ENCODE results near the gene MNT. TPM values are rescaled to one million over a fixed set of nuclear protein-coding genes. Genes with fewer than 3 reads are reported as not detected.

Gene MNT
- total RNA-seq, 1 experiment from 2014 or later = 24.4 TPM

- Histone ChIP-seq H3K27me3 (replicated peaks; ENCODE audit: control insufficient read depth, insufficient read depth, low read length) (no peaks in the 10 kb centered on the region), H3K36me3 (ENCODE audit: control insufficient read depth, insufficient read depth, low read length) (peaks cover 3% of the 10 kb centered on the region), H3K4me1 (peaks cover 13% of the 10 kb centered on the region; the same call in 1 of the 2 replicates), H3K4me3 (ENCODE audit: low read depth, low read length) (peak within 1 kb of the TSS; percentile 72), H3K9me3 (no peaks in the 10 kb centered on the region)
- Mint-ChIP-seq H3K27me3 (ENCODE audit: insufficient read depth, unreplicated experiment) (no peaks in the 10 kb centered on the region), H3K9me3 (ENCODE audit: unreplicated experiment) (no peaks in the 10 kb centered on the region), H3K27ac (ENCODE audit: unreplicated experiment) (peak within 1 kb of the TSS; percentile 95), H3K36me3 (ENCODE audit: insufficient read depth, unreplicated experiment) (peaks cover under 1% of the 10 kb centered on the region), H3K4me3 (ENCODE audit: unreplicated experiment) (peak within 1 kb of the TSS; percentile 99), H3K4me1 (ENCODE audit: low read depth, unreplicated experiment) (peaks cover 6% of the 10 kb centered on the region)
- peak; percentile 93 to 95 for DNase-seq
- peak in 1 of 2 experiments; percentile 46 for TF ChIP-seq CTCF (IDR thresholded peaks at IDR 0.05; ENCODE audit: insufficient read depth in 1 of 2, low read depth in 1 of 2, low read length in 1 of 2, severe bottlenecking in 1 of 2, unreplicated experiment in 1 of 2)
- ChIA-PET POLR2A (interaction anchor here (0.6 to 3.2 kb wide), 10 partner anchors 10 to 349 kb away, joined by 3 to 29 read pairs (median 10); partner anchors contain the start of genes PAFAH1B1, SMG6 and SRR), CTCF (interaction anchor here (0.5 to 3.5 kb wide), 6 partner anchors 12 to 374 kb away, joined by 3 to 60 read pairs (median 7); partner anchors contain the start of genes SMG6 and SRR)
- no TSS peak for BruUV-seq (replicated peaks)
- intact Hi-C loops (cut with micrococcal nuclease; ENCODE audit: unreplicated experiment) = loop anchor here (1.0 kb wide), 2 partner anchors 17 to 33 kb away; partner anchors contain the start of genes SMG6 and SRR
Observed at GRCh38 chr17:2336215-2336851, 64.5 kb downstream of the MNT start, which contains the start of gene TSR1. TSR1 (minus strand) TSS chr17:2336457; CDS start chr17:2336427, 30 bp downstream.

DNA sequence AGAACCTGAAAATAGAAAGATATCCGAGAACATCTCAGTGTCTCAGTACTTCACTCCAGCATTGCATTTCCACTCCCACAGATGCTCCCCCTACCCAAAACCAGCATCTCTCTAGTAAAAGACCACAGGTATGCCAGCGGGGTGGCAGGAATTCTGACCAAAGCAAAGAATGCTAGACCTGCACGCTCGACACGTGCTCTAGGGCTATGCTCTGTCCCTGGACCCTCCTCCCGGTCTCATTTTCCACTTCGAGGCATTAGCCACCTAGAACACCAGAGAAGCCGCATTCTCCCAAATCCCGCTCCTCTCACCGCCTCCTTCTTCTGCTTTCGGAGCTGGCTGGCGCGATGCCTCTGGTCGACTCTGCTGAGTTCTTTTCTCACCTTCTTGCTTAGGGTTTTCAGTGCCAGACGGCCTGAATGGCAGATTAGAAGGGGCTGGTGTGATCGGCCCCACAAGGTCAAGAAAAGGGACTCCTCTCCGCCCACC, 65.1 kb downstream of the MNT start:
- CTCF ChIA-PET = interaction anchor here (0.5 to 3.5 kb wide), 5 partner anchors 12 to 374 kb away, joined by 3 to 60 read pairs (median 10); partner anchors contain the start of genes SMG6 and SRR
- H3K36me3 Mint-ChIP-seq (ENCODE audit: insufficient read depth, unreplicated experiment) = no peaks in the 10 kb centered on the region

More for the DNA sequence above, 65.1 kb downstream of the MNT start:
- POLR2A ChIA-PET = interaction anchor here (0.6 to 3.2 kb wide), 10 partner anchors 10 to 350 kb away, joined by 3 to 29 read pairs (median 10); partner anchors contain the start of genes PAFAH1B1, SMG6 and SRR
- H3K27me3 ChIP-seq (replicated peaks; ENCODE audit: control insufficient read depth, insufficient read depth, low read length) = no peaks in the 10 kb centered on the region
- Mint-ChIP-seq H3K27ac (ENCODE audit: unreplicated experiment) (peak overlapping the region; percentile 95), H3K9me3 (ENCODE audit: unreplicated experiment) (no peaks in the 10 kb centered on the region), H3K4me3 (ENCODE audit: unreplicated experiment) (peak overlapping the region; percentile 99), H3K27me3 (ENCODE audit: insufficient read depth, unreplicated experiment) (no peaks in the 10 kb centered on the region), H3K4me1 (ENCODE audit: low read depth, unreplicated experiment) (peaks cover 6% of the 10 kb centered on the region)
- no peak for TF ChIP-seq CTCF (IDR thresholded peaks at IDR 0.05; ENCODE audit: insufficient read depth in 1 of 2, low read depth in 1 of 2, low read length in 1 of 2, severe bottlenecking in 1 of 2, unreplicated experiment in 1 of 2)
- H3K4me3 ChIP-seq (ENCODE audit: low read depth, low read length) = peak overlapping the region; percentile 72
- H3K9me3 ChIP-seq = no peaks in the 10 kb centered on the region
- DNase-seq = no peak
- H3K4me1 ChIP-seq = peaks cover 13% of the 10 kb centered on the region; the same call in 1 of the 2 replicates
- BruUV-seq (replicated peaks) = TSS peak; percentile 47
- H3K36me3 ChIP-seq (ENCODE audit: control insufficient read depth, insufficient read depth, low read length) = peaks cover 3% of the 10 kb centered on the region
- intact Hi-C loops (cut with micrococcal nuclease; ENCODE audit: unreplicated experiment) = loop anchor here (1.0 kb wide), 2 partner anchors 18 to 32 kb away; partner anchors contain the start of genes SMG6 and SRR

Other genes with a start within 250 kb of the MNT start
- gene SMG6, start 97.3 kb downstream of the MNT start, total RNA-seq (2022) = 33.8 and 35.3 TPM in 2 replicates
- 15.2 and 18.2 TPM in 2 replicates for gene SRR, start 97.1 kb downstream of the MNT start, total RNA-seq (2022)
- gene TSR1, start 64.6 kb downstream of the MNT start, total RNA-seq (2022) = 65.4 and 67.3 TPM in 2 replicates
- 65.6 and 67.4 TPM in 2 replicates for gene SGSM2, start 63.6 kb downstream of the MNT start, total RNA-seq (2022)
- 50.4 and 58.4 TPM in 2 replicates for gene METTL16, start 110.8 kb upstream of the MNT start, total RNA-seq (2022)
- 141 and 153 TPM in 2 replicates for gene PAFAH1B1, start 192.6 kb upstream of the MNT start, total RNA-seq (2022)

Measured in Caco-2 (cell line).